ENCODE results near the gene CALCOCO1.
"Not testable (repeated sequence)": the region's sequence is repeated elsewhere in the genome, so short reads cannot be mapped to it uniquely, and the experiment has no call there.

CALCOCO1 gene

DNA sequence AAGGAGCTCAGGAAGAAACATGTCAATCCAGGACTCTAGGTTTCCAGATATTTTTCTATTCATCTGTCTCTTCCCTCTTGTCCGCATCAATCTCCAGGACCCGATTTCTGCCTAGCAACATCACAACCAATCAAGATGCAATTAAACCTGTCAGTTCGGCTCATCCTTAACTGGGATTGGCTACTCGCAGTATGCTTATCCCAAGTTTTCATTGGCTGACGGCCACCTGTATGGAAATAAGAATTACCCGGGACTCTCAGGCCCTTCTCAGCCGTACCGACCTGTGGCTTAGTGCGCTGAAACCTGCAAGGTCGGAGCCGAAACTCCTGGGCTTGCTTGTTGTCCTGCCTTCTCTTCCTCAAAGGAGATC lies 31.0 kb downstream of the CALCOCO1 start:
- DNase-seq = peak; percentile 21

DNA sequence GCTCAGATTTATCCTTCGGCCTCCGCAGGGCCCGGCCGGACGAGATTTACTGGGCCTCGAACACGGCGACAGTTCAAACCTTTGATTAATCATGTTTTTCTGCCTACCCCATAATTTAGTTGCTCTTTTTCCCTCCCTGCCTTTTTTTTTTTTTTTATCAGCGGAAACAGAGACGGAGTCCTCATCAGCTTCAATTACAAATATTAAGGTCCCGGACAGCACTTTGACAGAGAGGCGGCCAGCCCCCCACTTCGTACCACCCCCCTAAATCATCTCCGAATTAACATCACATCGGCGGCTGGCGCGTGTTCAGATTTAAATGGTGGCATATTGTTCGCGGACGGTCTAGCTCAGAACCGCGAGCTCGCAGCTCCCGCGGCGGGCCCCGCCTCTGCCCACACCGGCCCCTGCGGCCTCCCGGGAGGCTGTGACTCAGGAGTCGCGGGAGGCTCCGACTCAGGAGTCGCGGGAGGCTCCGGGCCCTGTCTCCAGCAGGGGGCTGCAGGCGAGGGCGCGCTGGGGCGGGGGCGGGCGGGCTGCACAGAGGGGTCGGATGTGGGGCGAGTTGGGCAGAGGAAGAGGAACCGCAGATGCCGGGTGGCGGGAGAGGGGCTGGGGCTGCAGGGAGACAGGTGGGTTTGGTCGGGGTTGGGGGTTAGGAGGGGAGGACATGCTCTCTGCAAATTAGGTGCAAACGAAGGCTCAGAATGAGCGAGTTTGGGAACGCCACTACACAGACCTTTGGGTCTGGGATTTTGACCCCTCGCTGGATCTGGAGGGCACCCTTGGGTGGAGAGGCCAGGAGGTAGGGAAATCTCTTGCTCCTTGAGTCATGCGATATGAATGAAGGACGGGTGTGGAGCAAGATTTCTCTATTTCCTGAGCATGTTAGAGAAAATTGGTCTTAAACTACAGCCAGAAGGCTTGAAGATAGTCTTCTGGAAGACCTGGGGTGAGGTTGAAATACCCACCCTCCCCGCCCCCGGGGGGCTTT lies 31.8 kb downstream of the CALCOCO1 start:
- DNase-seq = peak; percentile 17

DNA sequence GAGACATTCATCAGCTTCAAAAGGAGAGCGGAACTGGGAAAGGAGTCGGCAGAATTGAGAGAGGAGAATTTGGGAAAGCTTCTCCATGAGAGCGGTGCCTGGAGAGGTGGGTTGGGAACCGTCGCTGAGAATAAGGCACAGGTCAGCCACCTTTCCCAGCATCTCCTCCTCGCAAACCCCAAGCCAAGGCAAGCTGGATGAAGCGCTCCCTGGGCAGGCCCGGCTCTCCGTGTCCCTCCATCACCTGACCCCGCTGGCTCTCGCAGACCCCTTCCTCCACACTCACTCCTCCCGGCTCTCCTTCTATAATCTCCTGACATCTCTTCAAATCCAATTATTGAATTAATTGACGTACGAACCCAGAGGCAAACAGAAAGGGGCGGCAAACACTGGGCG lies 32.5 kb downstream of the CALCOCO1 start:
- DNase-seq = no peak

DNA sequence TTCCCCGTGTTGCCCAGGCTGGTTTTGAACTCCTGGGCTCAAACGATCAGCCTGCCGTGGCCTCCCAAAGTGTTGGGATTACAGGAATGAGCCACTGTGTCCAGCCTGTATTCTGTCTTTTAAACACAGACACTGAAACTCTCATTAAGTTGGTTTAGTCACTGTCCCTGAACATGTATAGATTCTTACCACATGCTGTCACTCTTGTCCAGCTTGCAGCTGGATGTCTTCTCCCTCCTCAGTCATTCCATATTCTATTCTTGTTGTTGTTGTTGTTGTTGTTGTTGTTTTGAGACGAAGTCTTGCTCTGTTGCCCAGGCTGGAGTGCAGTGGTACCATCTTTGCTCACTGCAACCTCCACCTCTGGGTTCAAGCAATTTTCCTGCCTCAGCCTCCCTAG lies 39.1 kb downstream of the CALCOCO1 start:
- no peak for DNase-seq

DNA sequence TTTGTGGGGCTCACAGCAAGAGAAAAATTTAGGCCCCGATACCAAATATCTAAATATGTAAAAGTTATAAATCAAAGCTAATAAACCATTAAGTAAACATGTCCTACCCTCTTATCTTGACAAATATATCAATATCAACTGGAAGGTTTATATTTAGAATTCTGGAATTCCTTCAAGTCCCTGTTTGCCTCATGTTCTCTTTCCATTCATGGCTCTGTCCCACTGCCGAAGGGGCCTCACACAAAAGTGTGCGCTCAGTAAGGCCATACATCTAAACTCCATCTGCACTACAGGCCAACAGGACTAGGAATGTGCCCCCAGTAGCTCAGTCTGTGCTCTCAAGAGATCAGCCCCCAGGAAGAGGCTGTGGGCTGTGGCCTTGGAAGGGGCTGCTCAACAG lies 40.8 kb downstream of the CALCOCO1 start:
- DNase-seq = no peak

DNA sequence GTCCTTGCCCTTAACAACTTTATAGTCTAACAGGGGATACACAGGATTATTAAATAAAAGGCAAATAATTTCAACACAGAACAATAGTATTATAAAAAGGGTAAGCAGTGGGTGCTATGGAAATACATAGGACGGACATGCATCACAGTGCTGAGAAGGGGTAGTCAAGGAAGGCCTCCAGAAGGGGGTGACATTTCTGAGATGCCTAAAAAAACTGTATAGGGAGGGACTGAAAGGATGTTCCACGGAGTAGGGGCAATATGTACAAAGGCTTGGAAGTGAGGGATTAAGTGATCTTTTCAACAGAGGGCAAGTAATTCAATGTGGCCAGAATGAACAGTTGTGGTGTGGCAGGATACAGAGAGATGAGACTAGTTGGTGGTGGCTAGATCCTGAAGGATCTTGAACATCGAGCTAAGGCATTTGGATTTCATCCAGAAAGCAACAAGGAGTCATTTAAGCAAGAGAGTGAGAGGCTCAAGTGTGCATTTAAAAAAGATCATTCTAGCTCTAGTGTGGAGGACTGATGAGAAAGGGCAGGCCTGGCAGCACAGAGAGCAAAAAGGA lies 42.5 kb downstream of the CALCOCO1 start:
- no peak for DNase-seq

DNA sequence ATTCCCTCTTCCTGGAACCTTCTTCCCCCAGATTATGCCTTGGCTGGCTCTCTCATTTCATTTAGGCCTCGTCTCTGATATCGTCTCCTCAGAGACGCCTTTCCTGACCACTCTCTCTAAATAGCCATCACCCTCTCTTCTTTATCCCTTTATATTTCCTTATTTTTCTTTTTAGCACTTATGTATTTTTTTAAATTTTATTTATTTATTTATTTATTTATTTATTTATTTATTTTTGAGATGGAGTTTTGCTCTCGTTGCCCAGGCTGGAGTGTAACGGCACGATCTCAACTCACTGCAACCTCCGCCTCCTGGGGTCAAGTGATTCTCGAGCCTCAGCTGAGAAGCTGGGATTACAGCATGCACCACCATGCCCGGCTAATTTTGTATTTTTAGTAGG lies 43.3 kb downstream of the CALCOCO1 start:
- no peak for DNase-seq

DNA sequence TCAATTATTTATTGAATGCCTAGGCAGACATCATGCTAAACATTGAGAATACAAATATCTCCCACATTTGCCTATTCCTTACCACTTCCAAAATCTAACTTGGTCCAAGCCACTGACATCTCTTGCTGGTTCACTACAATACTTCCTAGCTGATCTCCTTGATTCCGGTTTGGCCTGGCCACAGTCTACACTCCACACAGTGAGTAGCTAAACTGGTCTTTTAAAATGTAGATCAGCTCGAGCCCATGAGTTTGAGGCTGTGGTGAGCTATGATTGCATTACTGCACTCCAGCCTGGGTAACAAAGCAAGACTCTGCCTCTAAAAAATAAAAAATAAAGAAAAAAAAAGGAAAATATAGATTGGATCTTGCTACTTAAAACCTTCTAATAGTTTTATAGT lies 43.8 kb downstream of the CALCOCO1 start:
- DNase-seq = no peak

DNA sequence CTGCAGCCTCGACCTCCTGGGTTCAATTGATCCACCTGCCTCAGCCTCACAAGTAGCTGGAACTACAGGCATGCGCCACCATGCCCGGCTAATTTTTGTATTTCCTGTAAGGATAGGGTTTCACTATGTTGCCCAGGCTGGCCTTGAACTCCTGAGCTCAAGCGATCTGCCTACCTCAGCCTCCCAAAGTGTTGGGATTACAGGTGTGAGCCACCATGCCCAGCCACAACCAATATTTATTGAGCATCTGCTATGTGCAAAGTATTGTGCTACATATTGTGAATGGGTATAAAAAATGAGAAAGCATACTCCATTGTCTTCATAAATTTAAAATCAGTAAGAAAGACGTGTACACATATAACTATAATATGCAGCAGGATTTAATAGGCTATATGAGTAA lies 47.2 kb downstream of the CALCOCO1 start:
- not testable (repeated sequence) for DNase-seq

DNA sequence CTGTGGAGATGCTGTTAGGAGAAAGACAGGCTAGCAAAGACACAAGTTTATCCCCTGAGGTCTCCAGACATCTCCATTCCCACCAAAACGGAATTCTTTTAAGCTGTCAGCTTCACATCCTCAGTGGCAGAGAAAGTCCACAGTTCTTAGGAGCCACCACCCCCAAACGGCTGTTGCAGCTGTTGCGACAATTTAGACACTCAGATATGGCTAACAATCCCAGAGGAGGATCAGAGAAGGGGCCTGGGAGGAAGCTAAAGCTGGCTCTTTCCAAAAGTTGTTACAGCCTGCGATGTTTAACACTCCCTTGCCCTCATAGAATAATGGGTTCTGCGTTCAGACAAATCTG lies 49.5 kb downstream of the CALCOCO1 start:
- DNase-seq = no peak

DNA sequence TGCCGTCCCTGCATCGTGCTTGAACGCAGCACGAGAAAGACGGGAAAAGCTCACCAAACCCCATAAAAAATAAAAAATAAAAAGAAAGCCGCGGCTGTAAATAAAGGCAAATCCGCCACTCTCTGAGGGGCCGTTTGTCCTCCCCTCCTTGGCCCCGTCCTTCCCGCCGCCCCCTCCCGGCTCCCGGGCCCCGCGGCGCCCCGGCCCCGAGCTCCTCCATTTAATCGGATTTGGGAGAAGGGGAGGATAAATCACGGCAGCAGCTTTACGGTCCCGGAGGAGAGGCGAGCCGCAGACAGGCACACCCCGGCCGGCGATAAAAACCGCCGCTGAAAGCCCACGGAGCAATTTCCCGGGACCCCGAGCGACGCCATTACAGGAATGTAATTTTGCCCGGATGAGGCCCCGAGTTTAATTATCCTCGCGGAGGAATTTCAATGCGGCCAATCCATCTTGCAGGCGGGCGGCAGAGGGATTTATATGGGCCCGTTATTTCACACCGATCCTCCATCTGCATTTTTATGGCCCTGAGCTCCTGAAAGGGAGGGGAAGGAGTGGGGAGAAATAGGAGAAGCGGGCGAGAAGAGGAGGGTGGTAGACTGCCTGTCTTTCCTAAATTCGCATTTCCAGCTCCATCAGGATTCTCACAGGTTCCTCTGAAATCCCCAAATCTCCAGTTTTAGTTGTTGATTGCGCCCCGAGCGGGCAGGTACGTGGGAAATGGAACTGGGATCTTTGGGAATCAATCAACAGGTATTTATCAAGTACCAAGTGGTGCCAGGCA lies 50.0 kb downstream of the CALCOCO1 start:
- no peak for DNase-seq

DNA sequence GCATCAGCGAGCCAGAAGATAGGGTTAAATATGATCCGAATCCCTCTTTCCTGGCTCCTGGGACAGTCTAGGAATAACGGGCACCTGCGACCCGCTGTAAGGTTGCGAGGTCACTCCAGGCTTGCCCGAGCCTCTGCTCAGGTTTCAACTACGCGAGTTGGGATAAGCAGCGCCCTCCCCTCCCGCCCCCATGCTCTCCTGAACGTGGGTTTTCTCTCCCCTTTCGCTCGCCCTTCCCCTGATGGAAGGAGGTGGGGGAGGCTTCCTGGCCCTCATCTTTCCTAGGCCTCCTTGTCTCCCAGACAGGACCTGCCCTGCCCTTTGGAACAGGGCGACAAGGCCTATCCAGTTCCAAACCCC lies 50.6 kb downstream of the CALCOCO1 start:
- DNase-seq = no peak

DNA sequence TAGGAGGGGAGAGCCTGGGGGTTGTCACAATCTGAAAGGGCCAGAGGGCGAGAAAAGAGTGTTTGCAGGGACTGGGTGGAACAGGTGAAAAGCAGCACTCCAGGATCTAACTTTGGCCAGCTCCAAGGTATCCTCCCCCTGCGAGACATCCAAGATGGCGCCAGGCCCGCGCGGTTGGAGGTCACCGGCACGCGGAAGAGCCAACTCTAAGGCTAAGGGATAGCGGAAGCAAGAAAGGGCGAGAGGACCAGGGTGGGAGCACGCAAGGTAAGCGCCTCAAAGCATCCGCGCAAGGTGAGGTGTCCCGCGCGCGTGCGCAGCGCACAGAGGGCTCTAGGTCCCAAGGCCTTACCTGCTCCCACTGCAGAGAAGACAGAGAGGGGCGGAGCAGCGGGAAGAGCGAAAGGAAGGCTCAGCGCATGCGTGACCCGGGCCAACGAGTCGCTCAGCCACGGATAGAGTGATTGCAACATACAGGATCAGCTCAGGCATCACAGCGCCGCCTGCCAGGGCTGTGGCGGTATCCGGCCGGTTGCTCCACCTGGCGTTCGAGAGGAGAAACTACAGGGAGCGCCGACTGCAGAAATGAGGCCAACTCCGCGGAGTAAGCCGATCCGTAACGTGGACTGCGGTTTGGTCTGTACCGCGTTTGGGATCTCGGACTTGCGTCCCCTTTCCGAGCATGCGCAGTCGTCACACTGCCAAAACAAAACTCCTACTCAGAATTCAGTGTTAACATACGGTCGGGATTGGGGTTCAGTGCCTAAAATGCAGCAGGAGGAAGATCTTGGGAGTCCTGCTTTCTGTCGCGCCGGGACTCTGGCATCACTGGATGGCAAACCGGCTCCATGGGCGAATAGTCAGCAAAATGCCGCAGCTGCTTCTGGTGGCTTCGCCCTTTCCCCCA lies 51.3 kb downstream of the CALCOCO1 start, which contains the start of gene ATP5MC2:
ATP5MC2 (minus strand) TSS at position 383 of the 907 bp plus-strand sequence. CDS start 3,469 bp downstream, outside the sequence.
- DNase-seq = peak; percentile 98

DNA sequence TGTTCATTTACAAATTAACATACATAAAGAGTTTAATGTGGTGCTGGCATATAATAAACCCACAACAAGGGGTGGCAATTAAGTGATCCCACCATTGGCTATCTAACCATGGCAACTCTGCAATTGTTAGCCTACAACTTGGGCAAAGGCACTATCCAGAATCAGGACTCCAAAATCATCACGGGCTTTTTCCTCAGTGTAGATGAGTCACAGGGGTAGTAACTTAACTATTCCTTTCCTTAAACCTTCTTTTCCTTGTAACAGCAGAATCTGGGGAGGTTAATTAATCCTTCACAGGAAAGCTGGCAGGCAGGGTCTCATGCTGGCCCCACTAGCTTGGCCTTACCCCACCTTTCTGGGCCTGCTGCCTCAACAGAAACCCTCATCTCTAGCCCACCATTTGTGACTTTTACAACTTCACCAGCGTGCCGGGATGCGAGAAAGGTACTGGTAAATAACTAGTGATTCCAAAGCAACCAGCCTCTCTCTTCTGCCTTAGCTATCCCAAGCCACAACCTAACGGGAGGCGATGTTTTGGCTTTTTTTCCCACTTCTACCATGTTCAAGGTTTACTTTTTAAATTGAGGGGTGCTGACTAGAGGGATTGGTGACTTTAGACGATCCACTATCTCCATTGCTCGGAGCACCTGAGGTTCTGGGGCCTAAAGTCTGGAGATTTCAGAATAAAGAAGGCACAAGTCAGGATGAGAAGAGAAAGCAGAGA lies 52.1 kb downstream of the CALCOCO1 start:
- no peak for DNase-seq

DNA sequence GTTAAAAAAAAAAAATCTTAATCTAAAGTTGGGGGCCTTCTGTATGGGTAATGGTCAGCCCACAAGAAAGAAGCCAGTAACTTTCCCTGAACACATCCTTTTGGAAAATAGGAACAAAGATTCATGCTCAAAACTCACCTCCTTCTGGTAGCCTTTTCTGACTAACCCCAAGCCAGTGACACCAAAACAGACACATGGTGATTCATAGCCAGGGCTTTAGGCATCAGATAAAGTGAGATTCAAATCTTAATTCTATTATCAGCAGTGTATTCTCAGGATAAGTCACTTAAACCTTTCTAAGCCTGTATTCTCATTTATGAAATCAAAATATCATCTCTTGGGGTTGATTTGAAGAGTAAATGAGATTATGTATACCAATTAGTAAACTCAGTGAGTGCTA lies 56.3 kb downstream of the CALCOCO1 start:
- no peak for DNase-seq

DNA sequence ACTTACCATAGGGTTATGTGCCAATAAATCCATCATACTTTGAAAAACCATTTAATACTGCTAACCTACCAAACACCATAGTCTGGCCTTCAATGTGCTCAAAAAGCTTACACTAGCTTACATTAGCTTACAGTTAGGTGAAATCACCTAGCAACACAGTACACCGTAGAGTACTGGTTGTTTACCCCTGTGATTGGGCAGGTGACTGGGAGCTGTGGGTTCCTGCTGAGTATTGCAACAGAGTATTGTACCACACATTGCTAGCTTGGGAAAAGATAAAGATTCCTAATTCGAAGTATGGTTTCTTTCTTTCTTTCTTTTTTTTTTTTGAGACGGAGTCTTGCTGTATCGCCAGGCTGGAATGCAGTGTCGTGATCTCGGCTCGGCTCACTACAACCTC lies 56.9 kb downstream of the CALCOCO1 start:
- no peak for DNase-seq

DNA sequence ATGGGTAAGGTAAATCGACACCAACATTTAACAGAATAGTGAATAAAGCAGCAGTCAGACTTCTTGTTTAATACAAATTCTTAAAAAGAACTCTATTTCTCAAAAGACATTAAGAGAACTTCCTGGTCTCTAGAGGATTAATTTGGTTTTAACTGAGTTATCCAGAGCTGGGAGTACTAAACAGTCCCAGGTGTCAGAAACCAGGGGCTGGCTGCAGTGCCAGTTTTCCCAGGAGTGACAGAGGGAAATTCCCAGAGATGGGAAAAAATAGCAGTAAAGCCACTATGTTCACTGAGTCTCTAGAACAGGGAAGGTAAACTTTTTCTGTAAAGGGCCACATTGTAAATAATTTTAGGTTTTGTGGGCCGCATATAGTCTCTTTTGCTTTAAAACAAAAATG lies 60.2 kb downstream of the CALCOCO1 start:
- no peak for DNase-seq

DNA sequence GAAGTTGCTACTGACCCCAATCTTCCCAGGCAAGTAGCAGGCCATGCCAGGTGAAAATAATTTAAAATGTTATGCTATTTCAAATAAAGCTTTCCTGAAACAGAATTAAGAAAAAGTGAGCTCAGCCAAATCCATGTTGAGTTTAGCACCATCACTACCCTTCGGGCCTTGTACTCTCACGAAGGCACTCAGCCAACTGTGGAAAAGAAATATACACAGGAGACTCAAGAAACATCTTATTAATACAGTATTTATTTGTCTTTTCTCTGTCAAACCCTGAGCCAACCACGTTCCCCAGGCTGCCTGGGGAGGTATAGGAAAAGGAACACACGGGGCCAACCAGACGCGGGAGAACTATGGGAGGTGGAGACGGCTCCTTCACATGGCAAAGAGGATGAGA lies 62.3 kb downstream of the CALCOCO1 start:
- no peak for DNase-seq

DNA sequence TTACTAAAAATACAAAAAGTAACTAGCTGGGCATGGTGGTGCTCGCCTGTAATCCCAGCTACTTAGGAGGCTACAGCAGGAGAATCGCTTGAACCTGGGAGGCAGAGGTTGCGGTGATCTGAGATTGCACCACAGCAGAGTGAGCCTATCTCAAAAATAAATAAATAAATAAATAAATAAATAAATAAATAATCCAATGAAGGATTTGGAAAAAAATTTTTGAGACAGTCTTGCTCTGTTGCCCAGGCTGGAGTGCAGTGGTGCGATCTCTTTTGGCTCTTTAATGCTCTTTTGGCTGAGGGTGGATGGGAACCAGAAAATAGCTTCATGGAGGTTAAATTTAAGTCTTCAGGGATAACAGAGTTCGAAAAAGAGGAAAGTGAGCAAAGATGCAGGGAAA lies 63.1 kb downstream of the CALCOCO1 start:
- no peak for DNase-seq

DNA sequence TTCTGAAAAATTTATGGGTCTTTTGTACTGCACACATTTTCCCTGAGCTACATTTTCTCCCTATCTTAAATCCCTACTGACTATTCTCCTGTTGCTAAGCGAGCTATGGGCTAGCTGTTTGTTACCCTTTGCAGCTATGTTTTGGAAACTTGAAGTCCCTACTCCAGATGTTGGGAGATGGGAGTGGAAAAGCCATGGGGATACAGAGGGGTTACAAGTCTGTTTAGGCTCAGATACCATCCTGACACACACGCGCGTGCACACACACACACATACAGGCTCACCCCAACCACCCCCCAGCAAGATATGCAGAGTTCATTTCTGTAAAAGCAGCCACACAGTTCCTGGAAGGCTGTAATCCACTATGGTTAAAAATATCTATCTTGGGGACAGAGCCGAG lies 67.2 kb downstream of the CALCOCO1 start:
- no peak for DNase-seq

DNA sequence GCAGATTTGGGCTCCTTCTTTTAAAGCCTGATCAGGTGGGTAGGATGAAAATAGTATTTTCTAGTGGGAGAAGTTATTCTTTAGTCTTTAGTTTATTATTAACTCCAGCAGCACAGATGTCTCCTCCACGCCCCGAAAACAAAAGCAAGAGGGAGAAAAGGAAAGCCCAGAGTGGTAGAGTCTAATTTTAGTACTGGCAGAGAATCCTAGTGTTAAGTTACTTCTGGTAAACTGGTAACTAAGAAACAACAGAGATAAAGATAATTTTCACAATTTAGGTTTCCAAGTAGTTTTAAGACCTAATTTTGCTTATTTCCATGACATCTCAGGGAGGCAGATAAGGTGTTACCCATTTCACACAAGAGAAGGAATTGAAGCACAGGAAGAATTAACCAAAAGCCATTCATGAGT lies 67.7 kb downstream of the CALCOCO1 start:
- no peak for DNase-seq

DNA sequence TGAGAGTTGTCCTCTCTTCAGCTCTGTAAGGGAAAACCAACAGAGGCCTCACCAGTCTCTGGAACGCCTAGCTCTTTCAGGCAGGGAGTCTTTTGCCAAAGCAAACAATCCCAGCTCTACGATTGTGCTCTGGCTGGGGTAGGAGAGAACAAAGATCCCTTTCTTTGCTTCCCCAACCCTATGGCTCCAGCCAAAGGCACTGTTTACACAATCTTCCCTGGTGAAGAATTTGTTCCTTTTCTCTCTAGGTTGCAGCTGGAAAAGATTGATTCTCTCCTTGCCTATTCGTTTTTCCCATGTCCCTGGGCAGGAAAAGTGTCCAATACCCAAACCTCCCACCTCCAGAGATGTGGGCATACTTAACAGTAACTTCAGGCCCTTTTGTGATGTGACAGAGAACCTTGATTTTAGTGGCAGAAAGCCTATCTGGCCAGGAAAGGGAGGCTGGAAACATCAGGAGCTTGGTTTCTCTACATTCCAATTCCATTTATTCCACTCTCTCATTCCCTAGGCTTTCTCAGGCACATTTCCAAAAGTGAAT lies 68.2 kb downstream of the CALCOCO1 start:
- DNase-seq = no peak

Measured in CD4-positive, alpha-beta T cell treated with Interleukin-21 for 1 hour (primary cell).